ENCODE measurements around the gene OR2AE1. TPM values are rescaled to one million over a fixed set of nuclear protein-coding genes. Genes with fewer than 3 reads are reported as not detected.

The OR2AE1 gene
- total and polyA plus RNA-seq, 2 of the 13 experiments (the other 11 are each of a cell fraction or from before 2014, with no cell fraction given): not detected

DNA sequence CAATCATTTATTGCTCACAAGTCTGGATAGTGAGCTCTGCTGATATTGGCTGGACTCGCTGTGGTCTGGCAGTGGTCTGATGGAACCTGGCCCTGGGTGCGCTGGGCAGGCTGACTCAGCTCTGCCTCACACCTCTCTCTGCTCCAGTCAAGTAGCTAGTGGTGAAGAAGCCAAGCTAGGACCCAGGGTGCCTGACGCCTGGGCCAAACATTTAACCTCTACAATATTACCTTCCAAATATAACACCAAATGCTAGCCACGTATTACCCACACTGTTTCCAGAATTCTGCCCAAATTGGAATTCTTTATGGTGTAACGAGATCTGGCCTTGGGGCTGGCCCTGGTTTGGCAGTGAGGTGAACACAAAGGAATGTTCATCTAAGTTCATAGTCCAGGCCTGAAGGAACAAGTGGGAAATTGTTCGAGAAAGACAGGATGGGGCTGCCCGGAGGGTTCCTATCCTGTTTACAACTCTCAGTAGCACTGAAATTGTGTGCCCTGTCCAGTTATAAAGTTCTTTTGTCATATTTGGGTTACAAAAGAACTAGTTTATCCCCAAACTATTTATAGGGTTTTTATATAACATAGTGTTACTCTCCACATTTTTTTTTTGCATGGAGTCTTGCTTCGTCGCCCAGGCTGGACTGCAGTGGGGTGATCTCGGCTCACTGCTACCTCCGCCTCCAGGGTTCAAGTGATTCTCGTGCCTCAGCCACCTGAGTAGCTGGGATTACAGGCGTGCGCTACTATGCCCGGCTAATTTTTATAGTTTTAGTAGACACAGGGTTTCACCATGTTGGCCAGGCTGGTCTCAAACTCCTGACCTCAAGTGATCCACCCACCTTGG, 16.3 kb downstream of the OR2AE1 start (continued):
- TF ChIP-seq AHDC1 (CRISPR knock-in tag; IDR thresholded peaks at IDR 0.05; ENCODE audit: borderline replicate concordance) (peak; percentile 93; the same call in 1 of the 2 replicates), POGZ (CRISPR knock-in tag; IDR thresholded peaks at IDR 0.05) (peak; percentile 62), ZNF792 (CRISPR knock-in tag; IDR thresholded peaks at IDR 0.05) (0 out of 2 replicates have a peak, but pooled peaks have one; percentile 57), ETV5 (CRISPR knock-in tag; IDR thresholded peaks at IDR 0.05; ENCODE audit: borderline replicate concordance) (peak; percentile 82; the same call in 1 of the 2 replicates), ZNF768 (CRISPR knock-in tag; IDR thresholded peaks at IDR 0.05) (0 out of 2 replicates have a peak, but pooled peaks have one; percentile 25), ZBTB42 (CRISPR knock-in tag; IDR thresholded peaks at IDR 0.05) (no peak), NR2F6 (IDR thresholded peaks at IDR 0.05) (0 out of 2 replicates have a peak, but pooled peaks have one; percentile 44), NR2F6 (CRISPR knock-in tag; IDR thresholded peaks at IDR 0.05) (peak; percentile 67), ZGPAT (CRISPR knock-in tag; IDR thresholded peaks at IDR 0.05) (peak; percentile 61), ZNF878 (CRISPR knock-in tag; IDR thresholded peaks at IDR 0.05) (peak; percentile 50; the same call in 1 of the 2 replicates), ELF1 (CRISPR knock-in tag; IDR thresholded peaks at IDR 0.05) (0 out of 2 replicates have a peak, but pooled peaks have one; percentile 16), KDM5B (CRISPR knock-in tag; IDR thresholded peaks at IDR 0.05; ENCODE audit: borderline replicate concordance) (peak; percentile 24; the same call in 1 of the 2 replicates)
- TF ChIP-seq, protein P1, sequence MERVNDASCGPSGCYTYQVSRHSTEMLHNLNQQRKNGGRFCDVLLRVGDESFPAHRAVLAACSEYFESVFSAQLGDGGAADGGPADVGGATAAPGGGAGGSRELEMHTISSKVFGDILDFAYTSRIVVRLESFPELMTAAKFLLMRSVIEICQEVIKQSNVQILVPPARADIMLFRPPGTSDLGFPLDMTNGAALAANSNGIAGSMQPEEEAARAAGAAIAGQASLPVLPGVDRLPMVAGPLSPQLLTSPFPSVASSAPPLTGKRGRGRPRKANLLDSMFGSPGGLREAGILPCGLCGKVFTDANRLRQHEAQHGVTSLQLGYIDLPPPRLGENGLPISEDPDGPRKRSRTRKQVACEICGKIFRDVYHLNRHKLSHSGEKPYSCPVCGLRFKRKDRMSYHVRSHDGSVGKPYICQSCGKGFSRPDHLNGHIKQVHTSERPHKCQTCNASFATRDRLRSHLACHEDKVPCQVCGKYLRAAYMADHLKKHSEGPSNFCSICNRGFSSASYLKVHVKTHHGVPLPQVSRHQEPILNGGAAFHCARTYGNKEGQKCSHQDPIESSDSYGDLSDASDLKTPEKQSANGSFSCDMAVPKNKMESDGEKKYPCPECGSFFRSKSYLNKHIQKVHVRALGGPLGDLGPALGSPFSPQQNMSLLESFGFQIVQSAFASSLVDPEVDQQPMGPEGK (CRISPR knock-in tag; IDR thresholded peaks at IDR 0.05): 0 out of 2 replicates have a peak, but pooled peaks have one; percentile 24
- TF ChIP-seq, protein P2, sequence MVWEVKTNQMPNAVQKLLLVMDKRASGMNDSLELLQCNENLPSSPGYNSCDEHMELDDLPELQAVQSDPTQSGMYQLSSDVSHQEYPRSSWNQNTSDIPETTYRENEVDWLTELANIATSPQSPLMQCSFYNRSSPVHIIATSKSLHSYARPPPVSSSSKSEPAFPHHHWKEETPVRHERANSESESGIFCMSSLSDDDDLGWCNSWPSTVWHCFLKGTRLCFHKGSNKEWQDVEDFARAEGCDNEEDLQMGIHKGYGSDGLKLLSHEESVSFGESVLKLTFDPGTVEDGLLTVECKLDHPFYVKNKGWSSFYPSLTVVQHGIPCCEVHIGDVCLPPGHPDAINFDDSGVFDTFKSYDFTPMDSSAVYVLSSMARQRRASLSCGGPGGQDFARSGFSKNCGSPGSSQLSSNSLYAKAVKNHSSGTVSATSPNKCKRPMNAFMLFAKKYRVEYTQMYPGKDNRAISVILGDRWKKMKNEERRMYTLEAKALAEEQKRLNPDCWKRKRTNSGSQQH (CRISPR knock-in tag; IDR thresholded peaks at IDR 0.05; ENCODE audit: low read depth): no peak
- TF ChIP-seq, protein P3, sequence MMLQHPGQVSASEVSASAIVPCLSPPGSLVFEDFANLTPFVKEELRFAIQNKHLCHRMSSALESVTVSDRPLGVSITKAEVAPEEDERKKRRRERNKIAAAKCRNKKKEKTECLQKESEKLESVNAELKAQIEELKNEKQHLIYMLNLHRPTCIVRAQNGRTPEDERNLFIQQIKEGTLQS (CRISPR knock-in tag; IDR thresholded peaks at IDR 0.05): peak; percentile 89
